ENCODE data around the gene DLGAP4.

GRCh38 chr20:36336954-36337704 is 31.0 kb downstream of the DLGAP4 start:
- TF ChIP-seq CTCF (IDR thresholded peaks at IDR 0.05) (no peak), POLR2A (IDR thresholded peaks at IDR 0.05) (no peak)
